GM18951 (cell line): ENCODE results near the gene GATAD2B.

Source experiments
- POLR2A ChIP-seq: IDR thresholded peaks from 4 replicates; pipeline ENCODE4 v1.6.1; 2011; ENCODE audit warnings: mild to moderate bottlenecking; ENCODE audit not compliant: insufficient read length, insufficient read depth; ENCODE audit errors: extremely low read depth
- in situ Hi-C: fragments of 300-500 bp; cut with MboI; formaldehyde crosslinking; loops from one replicate; pipeline ENCODE4 v1.12.0; 2022; ENCODE audit warnings: low sequenced_read_pairs, mixed read lengths, inconsistent platforms; ENCODE audit not compliant: unreplicated experiment

Gene GATAD2B

GRCh38 chr1:153763365-153764225, 159.2 kb downstream of the GATAD2B start:
- in situ Hi-C loops = no loop called here

DNA sequence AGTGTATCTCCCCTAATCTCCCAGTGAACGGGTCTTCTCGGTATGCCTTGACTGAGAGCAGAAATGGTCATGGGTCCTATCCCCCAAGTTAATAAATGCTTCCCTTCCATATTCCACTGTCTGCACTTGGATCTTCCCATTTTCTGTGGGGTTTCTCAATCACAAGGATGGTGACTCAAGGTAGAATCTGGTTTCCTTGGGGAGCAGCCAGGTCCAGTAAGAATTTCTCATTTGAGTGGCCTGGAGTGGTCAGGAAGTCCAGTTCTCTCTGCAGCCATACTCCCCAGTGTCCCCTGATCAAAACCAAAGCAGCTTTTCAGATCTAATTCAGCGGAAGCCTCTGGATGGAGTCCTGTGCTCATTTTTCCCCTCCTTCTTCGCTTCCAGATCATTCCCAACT, 162.3 kb downstream of the GATAD2B start:
- in situ Hi-C loops = no loop called here
- no peak for TF ChIP-seq POLR2A

More at GRCh38 chr1:153763365-153764225, 159.2 kb downstream of the GATAD2B start:
- no peak for TF ChIP-seq POLR2A
